Astrocyte of the cerebellum (primary cell): ENCODE data around the gene SLC16A2.

Experiments
- DNase-seq: peaks from one replicate; pipeline ENCODE4 v3.0.0-alpha.2; 2011; ENCODE audit warnings: low read depth
- H3K4me3 ChIP-seq: 2 replicates; pipeline ENCODE4 v1.5.1; 2011; ENCODE audit warnings: mild to moderate bottlenecking, low read depth, low read length, moderate library complexity
- in situ Hi-C: cut with HindIII; loops from 2 replicates; pipeline ENCODE4 v1.10.0; 2017; ENCODE audit warnings: low sequenced_read_pairs
- TF ChIP-seq, protein P1 (sequence below): IDR thresholded peaks from 2 replicates; pipeline ENCODE4 v1.5.1; 2012; ENCODE audit warnings: low read length, low read depth, moderate library complexity, mild to moderate bottlenecking; ENCODE audit errors: missing control alignments

SLC16A2 gene

DNA sequence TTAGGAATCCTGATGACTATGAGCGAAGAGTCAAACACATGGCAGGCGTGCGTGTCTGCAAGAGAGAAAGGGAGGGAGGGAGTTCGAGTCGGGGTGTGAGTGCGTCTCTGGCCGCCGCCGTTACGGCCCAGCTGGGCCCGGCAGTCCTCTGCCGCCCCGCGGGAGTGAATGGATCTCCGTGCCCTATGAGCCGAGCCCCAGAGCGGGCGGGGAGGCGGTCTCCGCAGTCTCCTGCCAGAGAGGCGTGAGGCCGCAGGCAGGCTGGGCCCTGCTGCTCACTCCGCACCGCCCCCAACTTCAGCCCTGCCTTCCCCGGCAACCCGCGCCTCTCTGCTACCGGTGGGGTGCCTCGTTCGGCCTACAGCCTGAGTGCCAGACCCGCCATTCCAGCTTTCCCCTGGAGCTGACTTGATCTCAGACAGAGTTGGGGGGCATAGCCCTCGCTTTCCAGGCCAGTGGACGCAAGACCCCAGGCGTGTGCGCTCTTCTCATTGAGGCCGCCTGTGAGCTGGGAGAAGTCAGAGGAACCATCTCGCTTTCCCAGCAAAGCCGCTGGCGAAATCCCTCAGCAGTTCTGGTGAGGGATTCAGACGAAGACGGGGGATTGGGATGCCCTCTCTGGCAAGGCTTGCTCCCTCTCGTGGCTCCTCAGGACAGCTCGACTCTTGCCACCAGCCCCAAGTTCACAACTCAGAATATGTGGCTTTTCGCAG lies 1.4 kb downstream of the SLC16A2 start:
- in situ Hi-C loops = no loop called here
- DNase-seq = peak; percentile 16
- TF ChIP-seq, protein P1, sequence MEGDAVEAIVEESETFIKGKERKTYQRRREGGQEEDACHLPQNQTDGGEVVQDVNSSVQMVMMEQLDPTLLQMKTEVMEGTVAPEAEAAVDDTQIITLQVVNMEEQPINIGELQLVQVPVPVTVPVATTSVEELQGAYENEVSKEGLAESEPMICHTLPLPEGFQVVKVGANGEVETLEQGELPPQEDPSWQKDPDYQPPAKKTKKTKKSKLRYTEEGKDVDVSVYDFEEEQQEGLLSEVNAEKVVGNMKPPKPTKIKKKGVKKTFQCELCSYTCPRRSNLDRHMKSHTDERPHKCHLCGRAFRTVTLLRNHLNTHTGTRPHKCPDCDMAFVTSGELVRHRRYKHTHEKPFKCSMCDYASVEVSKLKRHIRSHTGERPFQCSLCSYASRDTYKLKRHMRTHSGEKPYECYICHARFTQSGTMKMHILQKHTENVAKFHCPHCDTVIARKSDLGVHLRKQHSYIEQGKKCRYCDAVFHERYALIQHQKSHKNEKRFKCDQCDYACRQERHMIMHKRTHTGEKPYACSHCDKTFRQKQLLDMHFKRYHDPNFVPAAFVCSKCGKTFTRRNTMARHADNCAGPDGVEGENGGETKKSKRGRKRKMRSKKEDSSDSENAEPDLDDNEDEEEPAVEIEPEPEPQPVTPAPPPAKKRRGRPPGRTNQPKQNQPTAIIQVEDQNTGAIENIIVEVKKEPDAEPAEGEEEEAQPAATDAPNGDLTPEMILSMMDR = peak; percentile 26
- peak overlapping the region; percentile 47 for H3K4me3 ChIP-seq

DNA sequence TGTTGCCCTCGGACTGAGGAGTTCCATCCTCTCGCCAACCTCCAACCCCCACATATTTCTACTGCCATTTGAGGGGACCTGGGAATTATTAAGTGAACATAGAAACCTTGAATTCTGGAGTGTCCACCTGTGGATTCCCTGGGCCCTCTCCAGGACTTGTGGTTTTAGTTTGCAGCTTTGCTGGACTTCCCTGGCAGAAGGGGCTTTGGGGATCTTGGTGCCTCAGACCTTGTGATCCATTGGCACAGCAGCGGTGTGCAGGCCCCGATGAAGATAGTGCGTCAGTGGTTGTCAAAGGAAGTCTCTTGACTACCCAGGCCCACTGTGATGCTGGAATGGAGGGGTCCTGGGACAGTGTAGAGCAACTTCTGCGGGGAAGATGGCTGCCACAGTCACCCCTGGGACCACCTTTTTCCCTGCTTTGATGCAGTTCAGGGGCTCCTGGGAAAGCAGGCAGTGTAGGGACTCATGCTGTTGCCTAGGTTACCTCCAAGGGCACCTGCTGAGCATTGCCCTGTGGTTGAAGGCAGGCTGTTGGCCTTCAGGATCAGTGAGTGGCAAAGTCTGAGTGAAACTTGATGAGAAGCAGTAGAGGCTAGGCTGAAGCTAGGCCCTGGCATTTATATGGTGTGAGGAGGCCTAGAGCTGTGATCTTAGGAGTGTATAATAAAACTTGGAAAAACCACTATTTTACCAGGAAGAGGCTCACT lies 2.2 kb downstream of the SLC16A2 start:
- DNase-seq = no peak
- in situ Hi-C loops = no loop called here
- TF ChIP-seq, protein P1 = no peak
- H3K4me3 ChIP-seq = peak overlapping the region; percentile 47

DNA sequence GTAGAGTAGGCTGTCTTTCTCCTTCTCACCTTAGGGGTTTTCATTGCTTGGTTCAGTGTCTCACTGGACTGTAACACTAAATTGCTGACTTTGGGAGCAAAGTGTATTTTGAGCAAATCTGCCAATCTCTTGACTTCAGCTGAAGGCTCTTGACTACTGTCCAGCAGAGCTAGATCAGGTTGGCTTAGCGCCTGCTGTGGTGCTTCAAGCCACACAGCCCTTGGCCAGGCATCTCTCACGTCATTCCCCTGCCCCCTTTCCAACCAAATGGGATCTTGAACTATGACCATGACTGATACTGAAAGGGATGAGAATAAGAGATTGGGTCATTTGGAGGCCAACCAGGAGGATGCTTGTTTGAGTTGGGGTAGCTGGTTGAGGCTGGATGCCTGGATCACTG lies 4.8 kb downstream of the SLC16A2 start:
- TF ChIP-seq, protein P1 = no peak
- in situ Hi-C loops = no loop called here
- H3K4me3 ChIP-seq = no peak overlapping the region
- DNase-seq = no peak

DNA sequence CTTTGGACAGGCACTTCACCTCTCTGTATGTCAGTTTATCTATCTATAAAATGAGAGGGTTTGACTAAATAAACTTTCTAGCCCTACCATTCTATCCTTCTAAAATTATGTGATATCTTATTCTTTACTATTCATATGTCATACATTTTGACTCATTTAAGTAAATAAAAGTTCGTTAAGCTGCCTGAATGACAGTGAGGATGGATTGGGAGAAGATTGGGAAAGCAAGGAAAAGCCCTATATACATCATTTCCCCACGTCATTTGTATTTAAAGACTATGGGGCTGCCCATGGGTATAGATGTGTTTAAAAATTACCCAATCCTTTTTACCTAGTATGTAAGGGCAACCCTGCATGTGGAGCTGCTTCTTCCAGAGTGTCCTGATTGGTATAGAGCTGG lies 5.3 kb downstream of the SLC16A2 start:
- in situ Hi-C loops = no loop called here
- H3K4me3 ChIP-seq = no peak overlapping the region
- no peak for DNase-seq
- TF ChIP-seq, protein P1 = no peak

DNA sequence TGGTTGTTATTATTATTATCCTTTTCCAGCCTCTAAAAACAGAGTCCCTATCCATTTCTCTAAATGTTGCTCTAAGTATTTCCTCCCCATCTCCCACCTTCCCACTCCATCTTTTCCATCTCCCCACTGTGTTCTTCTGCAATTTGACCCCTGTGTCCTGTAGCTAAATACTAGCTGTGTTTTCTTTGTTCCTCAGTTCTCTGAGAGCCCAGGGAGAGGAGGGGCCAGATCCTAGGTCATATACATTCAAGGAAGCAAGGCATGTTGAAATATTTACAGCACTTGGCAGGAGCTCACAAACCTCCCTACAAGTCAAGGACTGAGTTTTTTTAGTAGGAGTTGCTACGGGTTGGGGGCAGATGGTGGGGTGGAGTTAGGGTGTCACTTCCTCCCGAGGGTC lies 10.5 kb downstream of the SLC16A2 start:
- in situ Hi-C loops = no loop called here
- TF ChIP-seq, protein P1 = no peak
- no peak for DNase-seq
- no peak overlapping the region for H3K4me3 ChIP-seq

DNA sequence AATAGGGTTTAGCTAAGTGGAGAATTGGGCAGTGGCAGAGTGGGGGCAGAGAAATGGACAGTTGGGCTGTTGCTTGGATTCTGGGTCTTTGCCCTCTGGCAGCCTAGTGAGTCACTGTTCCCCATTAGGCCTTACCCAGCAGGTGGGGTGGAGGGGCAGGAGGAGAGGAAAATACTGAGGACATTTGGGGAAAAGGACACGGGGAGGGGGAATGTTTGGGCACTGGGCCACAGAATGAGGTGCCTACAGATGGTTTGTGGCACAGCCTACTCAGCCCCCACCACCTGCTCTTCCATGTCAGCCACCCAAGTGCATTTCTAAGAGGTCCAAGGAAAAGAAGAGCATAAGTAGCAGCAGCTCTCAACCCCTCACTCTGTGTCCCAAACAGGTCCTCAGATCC lies 13.0 kb downstream of the SLC16A2 start:
- TF ChIP-seq, protein P1 = no peak
- in situ Hi-C loops = no loop called here
- H3K4me3 ChIP-seq = no peak overlapping the region
- no peak for DNase-seq
